Measurements from ENCODE around the gene MPRIP.
A peak's percentile ranks its signal among the peaks of the same experiment; 100 is the strongest.
"Not testable (repeated sequence)": the region's sequence is repeated elsewhere in the genome, so short reads cannot be mapped to it uniquely, and the experiment has no call there.

Gene MPRIP

DNA sequence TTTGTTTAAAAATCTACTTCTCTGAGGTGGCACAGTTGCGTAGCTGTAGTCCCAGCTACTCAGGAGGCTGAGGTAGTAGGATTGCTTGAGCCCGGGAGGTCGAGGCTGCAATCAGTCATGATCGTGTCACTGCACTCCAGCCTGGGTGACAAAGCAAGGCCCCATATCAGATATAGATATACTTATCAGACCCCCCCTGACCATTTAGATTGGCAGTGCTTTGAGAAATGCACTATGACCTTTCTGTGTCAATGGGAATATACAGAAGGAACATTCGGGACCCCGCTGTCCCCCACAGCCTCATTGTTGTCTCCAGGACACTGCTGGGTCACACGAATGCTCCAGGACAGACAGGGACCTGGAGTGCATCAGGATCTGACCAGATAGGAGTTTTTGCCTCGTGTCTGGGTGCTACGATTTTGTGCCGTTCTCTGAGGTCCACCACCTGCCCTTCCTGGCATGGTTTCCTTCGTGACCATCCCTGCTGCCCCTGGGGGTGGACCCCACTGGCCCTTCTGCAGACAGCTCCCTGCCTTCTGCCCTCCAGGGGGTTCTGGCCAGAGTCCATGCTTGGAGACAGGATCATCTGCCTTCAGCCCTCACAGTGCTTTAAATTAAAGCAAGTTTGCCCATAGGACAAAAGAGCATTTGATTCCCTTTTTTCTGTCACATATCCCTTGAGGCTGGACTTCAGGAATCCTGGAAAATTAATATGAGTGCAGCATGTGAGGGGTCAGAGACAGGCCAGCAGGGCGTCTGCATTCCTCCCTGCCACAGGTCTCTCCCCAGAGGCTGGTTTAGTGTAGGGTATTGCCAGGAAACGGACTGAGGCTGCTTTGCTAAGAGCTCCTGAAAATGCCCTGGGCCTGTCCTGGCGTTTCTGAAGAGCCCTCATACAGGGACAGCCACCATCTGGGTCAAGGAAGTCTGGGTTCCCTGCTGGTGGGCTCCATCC is 144.6 kb downstream of the MPRIP start:
- DNase-seq (ENCODE audit: low read depth) = peak; percentile 41
- no peak for TF ChIP-seq CTCF (conservative IDR thresholded peaks at IDR 0.05; ENCODE audit: low read length)
- no peak overlapping the region for H3K4me3 ChIP-seq (ENCODE audit: low read length)

GRCh38 chr17:17188586-17188985 is 146.3 kb downstream of the MPRIP start:
- no peak overlapping the region for H3K4me3 ChIP-seq (ENCODE audit: low read length)
- no peak for DNase-seq (ENCODE audit: low read depth)

GRCh38 chr17:17189559-17189958 is 147.3 kb downstream of the MPRIP start:
- TF ChIP-seq CTCF (conservative IDR thresholded peaks at IDR 0.05; ENCODE audit: low read length) = no peak
- DNase-seq (ENCODE audit: low read depth) = no peak
- H3K4me3 ChIP-seq (ENCODE audit: low read length) = no peak overlapping the region

More at GRCh38 chr17:17188586-17188985, 146.3 kb downstream of the MPRIP start:
- TF ChIP-seq CTCF (conservative IDR thresholded peaks at IDR 0.05; ENCODE audit: low read length) = no peak

- no peak for TF ChIP-seq CTCF (conservative IDR thresholded peaks at IDR 0.05; ENCODE audit: low read length)
- no peak overlapping the region for H3K4me3 ChIP-seq (ENCODE audit: low read length)
- DNase-seq (ENCODE audit: low read depth) = no peak
Observed at GRCh38 chr17:17190188-17190587, 147.9 kb downstream of the MPRIP start.

- TF ChIP-seq CTCF (conservative IDR thresholded peaks at IDR 0.05; ENCODE audit: low read length) = no peak
- H3K4me3 ChIP-seq (ENCODE audit: low read length) = no peak overlapping the region
- DNase-seq (ENCODE audit: low read depth) = peak; percentile 77
Observed at GRCh38 chr17:17191346-17191792, 149.1 kb downstream of the MPRIP start.

DNA sequence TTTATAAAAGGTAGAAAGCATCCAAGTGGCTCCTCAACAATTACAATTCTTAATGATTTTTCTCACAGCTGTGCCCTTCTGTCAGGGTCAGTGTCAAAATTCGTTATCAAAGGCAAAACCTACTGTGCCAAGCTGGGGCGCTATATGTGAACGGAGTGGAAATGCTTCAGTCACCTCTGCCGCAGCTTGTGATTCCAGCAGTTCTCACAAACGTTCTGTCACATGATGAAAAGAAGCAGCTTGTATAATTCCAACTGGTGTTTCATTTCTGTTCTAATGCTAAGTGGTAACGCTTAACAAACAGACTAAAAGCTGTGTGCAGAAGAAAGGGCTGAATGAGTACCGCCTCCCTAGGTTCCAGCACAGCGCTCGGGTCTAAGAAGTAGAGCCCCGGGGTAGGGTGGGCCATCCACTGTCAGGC is 149.7 kb downstream of the MPRIP start:
- no peak for DNase-seq (ENCODE audit: low read depth)
- no peak for TF ChIP-seq CTCF (conservative IDR thresholded peaks at IDR 0.05; ENCODE audit: low read length)
- H3K4me3 ChIP-seq (ENCODE audit: low read length) = no peak overlapping the region

GRCh38 chr17:17195466-17195865 is 153.2 kb downstream of the MPRIP start:
- H3K4me3 ChIP-seq (ENCODE audit: low read length); DNase-seq (ENCODE audit: low read depth): not testable (repeated sequence)

All from AG10803 (cell line).